Suprapubic skin (tissue), 4 donors: ENCODE results near the gene CEACAM1. TPM values are rescaled to one million over a fixed set of nuclear protein-coding genes. Genes with fewer than 3 reads are reported as not detected.
"Not testable (repeated sequence)": the region's sequence is repeated elsewhere in the genome, so short reads cannot be mapped to it uniquely, and the experiment has no call there.

Experiments
- DNase-seq, 2 donors: peaks; one replicate each; pipeline ENCODE4 v3.0.0-alpha.2; 2019; ENCODE audit warnings: low spot score in 2 of 2
- H3K27ac ChIP-seq: fragments of 200-600 bp; sonication (generic); one replicate; pipeline ENCODE4 v1.5.1; 2019
- H3K27me3 ChIP-seq: fragments of 200-600 bp; sonication (generic); one replicate; pipeline ENCODE4 v1.5.1; 2019
- H3K36me3 ChIP-seq: fragments of 200-600 bp; sonication (generic); one replicate; pipeline ENCODE4 v1.5.1; 2019
- H3K4me1 ChIP-seq: fragments of 200-600 bp; sonication (generic); one replicate; pipeline ENCODE4 v1.5.1; 2019
- H3K4me3 ChIP-seq: fragments of 200-600 bp; sonication (generic); one replicate; pipeline ENCODE4 v1.5.1; 2019; ENCODE audit warnings: mild to moderate bottlenecking
- H3K9me3 ChIP-seq: fragments of 200-600 bp; sonication (generic); one replicate; pipeline ENCODE4 v1.5.1; 2019
- CTCF ChIP-seq, 2 donors: fragments of 200-600 bp in 1 of 2; fragments of 450-650 bp in 1 of 2; sonication (generic) in 1 of 2; IDR thresholded peaks; one replicate each; pipeline ENCODE4 v1.5.1; 2016 to 2019; ENCODE audit warnings: antibody characterized with exemption in 2 of 2, mild to moderate bottlenecking in 1 of 2, moderate library complexity in 1 of 2
- EP300 ChIP-seq: sonication (generic); formaldehyde crosslinking; IDR thresholded peaks from one replicate; pipeline ENCODE4 v1.6.1; 2017; ENCODE audit warnings: antibody characterized with exemption
- POLR2A ChIP-seq, 2 donors: fragments of 450-650 bp; IDR thresholded peaks; one replicate each; pipeline ENCODE4 v1.6.1; 2017; ENCODE audit warnings: antibody characterized with exemption in 2 of 2, mild to moderate bottlenecking in 2 of 2, moderate library complexity in 2 of 2
- POLR2AphosphoS5 ChIP-seq, 3 donors: sonication (generic); formaldehyde crosslinking; IDR thresholded peaks; one replicate each; pipeline ENCODE4 v1.6.1; 2017; ENCODE audit warnings: antibody characterized with exemption in 3 of 3
- WGBS: methylation state at CpG from one replicate; pipeline ENCODE4 v1.1.5; 2018; 5-methylcytosine and 5-hydroxymethylcytosine counted together
- total RNA-seq, 4 donors: library from RNA; depleted of rRNA; stranded (reverse); fragments of >200 nt; gene quantifications; one replicate each; pipeline ENCODE4 v1.1.0, GENCODE V29; 2016

CEACAM1 gene
- total RNA-seq, 4 donors from 2014 or later = 2.0 to 9.9 (median 3.9) TPM

GRCh38 chr19:42468273-42468796 is 59.9 kb downstream of the CEACAM1 start:
- H3K27ac ChIP-seq = no peak overlapping the region
- WGBS = 41% methylated on average over 3 of the region's 3 CpGs
- no peak for TF ChIP-seq POLR2AphosphoS5 (IDR thresholded peaks at IDR 0.05)
- no peak for TF ChIP-seq POLR2A (IDR thresholded peaks at IDR 0.05)
- no peak for TF ChIP-seq EP300

GRCh38 chr19:42467183-42467760 is 61.0 kb downstream of the CEACAM1 start:
- 57% methylated on average over 5 of the region's 5 CpGs for WGBS
- no peak overlapping the region for H3K27ac ChIP-seq

More at GRCh38 chr19:42468273-42468796, 59.9 kb downstream of the CEACAM1 start:
- Histone ChIP-seq H3K9me3 (no peaks in the 10 kb centered on the region), H3K27me3 (no peaks in the 10 kb centered on the region), H3K36me3 (no peaks in the 10 kb centered on the region), H3K4me3 (no peak overlapping the region), H3K4me1 (no peaks in the 10 kb centered on the region)
- no peak for DNase-seq

GRCh38 chr19:42466521-42467182 is 61.6 kb downstream of the CEACAM1 start:
- no peaks in the 10 kb centered on the region for H3K4me1 ChIP-seq
- H3K9me3 ChIP-seq = no peaks in the 10 kb centered on the region
- no peak for TF ChIP-seq POLR2A (IDR thresholded peaks at IDR 0.05)
- no peak for TF ChIP-seq EP300
- no peak for TF ChIP-seq POLR2AphosphoS5 (IDR thresholded peaks at IDR 0.05)
- TF ChIP-seq CTCF (IDR thresholded peaks at IDR 0.05) = no peak
- 67% methylated on average over 5 of the region's 5 CpGs for WGBS
- no peak overlapping the region for H3K4me3 ChIP-seq
- no peaks in the 10 kb centered on the region for H3K36me3 ChIP-seq
- no peak for DNase-seq
- no peaks in the 10 kb centered on the region for H3K27me3 ChIP-seq
- H3K27ac ChIP-seq = peak overlapping the region; percentile 11

More at GRCh38 chr19:42467183-42467760, 61.0 kb downstream of the CEACAM1 start:
- TF ChIP-seq EP300 = no peak
- TF ChIP-seq POLR2AphosphoS5 (IDR thresholded peaks at IDR 0.05) = no peak
- no peak for TF ChIP-seq POLR2A (IDR thresholded peaks at IDR 0.05)
- TF ChIP-seq CTCF (IDR thresholded peaks at IDR 0.05) = no peak
- Histone ChIP-seq H3K36me3 (no peaks in the 10 kb centered on the region), H3K9me3 (no peaks in the 10 kb centered on the region), H3K27me3 (no peaks in the 10 kb centered on the region), H3K4me3 (no peak overlapping the region), H3K4me1 (no peaks in the 10 kb centered on the region)
- DNase-seq = no peak

- Histone ChIP-seq H3K9me3 (no peaks in the 10 kb centered on the region), H3K4me3 (no peak overlapping the region), H3K27ac (no peak overlapping the region), H3K36me3 (no peaks in the 10 kb centered on the region), H3K27me3 (no peaks in the 10 kb centered on the region), H3K4me1 (no peaks in the 10 kb centered on the region)
- TF ChIP-seq POLR2A (IDR thresholded peaks at IDR 0.05) = no peak
- no peak for TF ChIP-seq POLR2AphosphoS5 (IDR thresholded peaks at IDR 0.05)
- TF ChIP-seq EP300 = no peak
- no peak for TF ChIP-seq CTCF (IDR thresholded peaks at IDR 0.05)
- DNase-seq = no peak
- WGBS = 83% methylated on average over 5 of the region's 5 CpGs
Observed at GRCh38 chr19:42465827-42466280, 62.4 kb downstream of the CEACAM1 start.

- WGBS = 85% methylated on average over 4 of the region's 4 CpGs
Observed at GRCh38 chr19:42461700-42462324, 66.5 kb downstream of the CEACAM1 start.

GRCh38 chr19:42461231-42461630 is 67.0 kb downstream of the CEACAM1 start:
- peak overlapping the region; percentile 5 for H3K27ac ChIP-seq
- H3K9me3 ChIP-seq, DNase-seq, H3K36me3 ChIP-seq, H3K4me1 ChIP-seq, H3K4me3 ChIP-seq, H3K27me3 ChIP-seq: not testable (repeated sequence)
- WGBS = 86% methylated on average over 8 of the region's 8 CpGs

More at GRCh38 chr19:42461700-42462324, 66.5 kb downstream of the CEACAM1 start:
- no peak for TF ChIP-seq CTCF (IDR thresholded peaks at IDR 0.05)
- no peak for TF ChIP-seq POLR2AphosphoS5 (IDR thresholded peaks at IDR 0.05)
- H3K27me3 ChIP-seq = no peaks in the 10 kb centered on the region
- H3K36me3 ChIP-seq = no peaks in the 10 kb centered on the region
- no peak overlapping the region for H3K4me3 ChIP-seq
- no peaks in the 10 kb centered on the region for H3K9me3 ChIP-seq
- peak overlapping the region; percentile 22 for H3K27ac ChIP-seq
- no peaks in the 10 kb centered on the region for H3K4me1 ChIP-seq
- DNase-seq = no peak
